Activated naive CD8-positive, alpha-beta T cell treated with anti-CD3 and anti-CD28 coated beads, Interleukin-2, amount 50 U/mL, for 24 hours (primary cell): Measurements from ENCODE around the gene ABCG1.
A peak's percentile ranks its signal among the peaks of the same experiment; 100 is the strongest.

ENCODE experiments used
- ATAC-seq: fragments of 150-1000 bp; cut with Tn5 transposase; one replicate; pipeline ENCODE4 v1.10.0; 2021
- DNase-seq: peaks from one replicate; pipeline ENCODE4 v3.0.0; 2021
- H3K27ac Mint-ChIP-seq: one replicate; pipeline ENCODE4 v1.8.0; 2021; ENCODE audit warnings: mild to moderate bottlenecking, mixed read lengths
- H3K27me3 Mint-ChIP-seq: one replicate; pipeline ENCODE4 v1.8.0; 2021; ENCODE audit warnings: mixed read lengths
- H3K36me3 Mint-ChIP-seq: one replicate; pipeline ENCODE4 v1.8.0; 2021; ENCODE audit warnings: low read depth, mixed read lengths
- H3K4me1 Mint-ChIP-seq: one replicate; pipeline ENCODE4 v1.8.0; 2021; ENCODE audit warnings: mixed read lengths
- H3K4me3 Mint-ChIP-seq: one replicate; pipeline ENCODE4 v1.8.0; 2021; ENCODE audit warnings: mild to moderate bottlenecking, moderate library complexity, mixed read lengths
- H3K9me3 Mint-ChIP-seq: one replicate; pipeline ENCODE4 v1.8.0; 2021; ENCODE audit warnings: mixed read lengths

Gene ABCG1

GRCh38 chr21:42215942-42216725 is 2.8 kb upstream of the ABCG1 start:
- H3K36me3 Mint-ChIP-seq: no peaks in the 10 kb centered on the region
- no peak overlapping the region for H3K27ac Mint-ChIP-seq
- peaks cover 10% of the 10 kb centered on the region for H3K4me1 Mint-ChIP-seq
- no peaks in the 10 kb centered on the region for H3K27me3 Mint-ChIP-seq
- DNase-seq (no peak), ATAC-seq (no peak)
- H3K4me3 Mint-ChIP-seq: no peak overlapping the region
- peaks cover 5% of the 10 kb centered on the region for H3K9me3 Mint-ChIP-seq

GRCh38 chr21:42216726-42217572 is 2.0 kb upstream of the ABCG1 start:
- H3K4me3 Mint-ChIP-seq: peak overlapping the region; percentile 11
- no peak overlapping the region for H3K27ac Mint-ChIP-seq
- no peaks in the 10 kb centered on the region for H3K36me3 Mint-ChIP-seq
- ATAC-seq: no peak
- no peaks in the 10 kb centered on the region for H3K27me3 Mint-ChIP-seq
- H3K4me1 Mint-ChIP-seq: peaks cover 18% of the 10 kb centered on the region
- DNase-seq: no peak
- H3K9me3 Mint-ChIP-seq: peaks cover 5% of the 10 kb centered on the region

DNA sequence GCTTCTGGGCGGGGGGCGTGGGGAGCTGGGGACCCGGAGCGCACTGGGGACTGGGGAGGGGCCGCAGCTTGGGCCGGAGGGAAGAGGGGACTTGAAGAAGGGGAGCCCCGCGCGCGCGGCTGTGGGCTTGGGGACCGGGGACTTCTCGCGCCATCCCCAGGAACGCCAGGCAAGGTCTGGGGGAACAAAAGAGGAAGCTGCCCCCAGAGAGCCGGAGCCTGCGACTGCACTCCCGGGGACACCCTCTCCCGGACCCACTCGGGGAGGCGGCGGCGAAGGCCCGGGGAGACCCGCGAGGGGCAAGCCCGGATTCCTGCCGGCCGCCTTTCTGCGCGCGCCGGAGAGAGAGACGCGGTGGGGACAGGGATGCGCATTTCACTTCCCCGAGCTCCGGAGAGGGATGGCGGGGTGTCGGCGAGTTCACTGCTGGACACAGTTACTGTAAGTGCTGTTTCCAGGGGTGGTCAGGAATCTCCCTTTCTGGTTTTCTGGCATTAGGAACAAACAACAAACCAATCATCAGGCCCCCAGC is 732 bp downstream of the ABCG1 start:
- peaks cover 25% of the 10 kb centered on the region for H3K4me1 Mint-ChIP-seq
- peak; percentile 40 for DNase-seq
- ATAC-seq: peak; percentile 29
- H3K27ac Mint-ChIP-seq: peak overlapping the region; percentile 83
- H3K36me3 Mint-ChIP-seq: no peaks in the 10 kb centered on the region
- H3K9me3 Mint-ChIP-seq: peaks cover 5% of the 10 kb centered on the region
- no peaks in the 10 kb centered on the region for H3K27me3 Mint-ChIP-seq
- peak overlapping the region; percentile 87 for H3K4me3 Mint-ChIP-seq

- no peaks in the 10 kb centered on the region for H3K36me3 Mint-ChIP-seq
- H3K27me3 Mint-ChIP-seq: no peaks in the 10 kb centered on the region
- H3K4me3 Mint-ChIP-seq: peak overlapping the region; percentile 87
- ATAC-seq: peak; percentile 61
- peak; percentile 45 for DNase-seq
- H3K4me1 Mint-ChIP-seq: peaks cover 25% of the 10 kb centered on the region
- peaks cover 5% of the 10 kb centered on the region for H3K9me3 Mint-ChIP-seq
- peak overlapping the region; percentile 83 for H3K27ac Mint-ChIP-seq
Measured at GRCh38 chr21:42220138-42220701, 1.3 kb downstream of the ABCG1 start.

GRCh38 chr21:42221581-42222345 is 2.8 kb downstream of the ABCG1 start:
- no peaks in the 10 kb centered on the region for H3K27me3 Mint-ChIP-seq
- peaks cover 3% of the 10 kb centered on the region for H3K36me3 Mint-ChIP-seq
- no peak overlapping the region for H3K4me3 Mint-ChIP-seq
- ATAC-seq: no peak
- H3K4me1 Mint-ChIP-seq: peaks cover 30% of the 10 kb centered on the region
- no peak overlapping the region for H3K27ac Mint-ChIP-seq
- H3K9me3 Mint-ChIP-seq: no peaks in the 10 kb centered on the region
- DNase-seq: no peak

DNA sequence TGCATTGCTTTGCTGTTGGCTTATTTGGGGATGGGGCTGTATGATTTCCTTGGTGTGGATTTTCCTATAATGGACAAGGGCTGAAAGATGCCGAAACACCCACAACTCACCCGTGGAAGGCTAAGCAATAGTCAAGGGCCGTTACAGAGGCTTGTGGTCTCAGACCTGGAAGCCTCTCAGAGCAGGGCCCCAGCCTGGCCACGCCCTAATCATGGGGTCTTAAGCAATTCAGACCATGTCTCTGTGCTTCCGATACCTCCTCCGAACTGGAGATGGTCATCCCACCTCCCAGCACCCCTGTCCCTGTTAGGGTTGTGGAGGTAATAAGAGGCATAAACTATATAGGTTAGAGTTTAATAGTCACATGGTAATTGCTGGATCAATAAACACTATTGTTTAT is 3.4 kb downstream of the ABCG1 start:
- ATAC-seq: no peak
- Mint-ChIP-seq H3K27me3 (no peaks in the 10 kb centered on the region), H3K4me3 (no peak overlapping the region), H3K27ac (no peak overlapping the region), H3K9me3 (no peaks in the 10 kb centered on the region), H3K4me1 (peaks cover 36% of the 10 kb centered on the region), H3K36me3 (peaks cover 7% of the 10 kb centered on the region)
- DNase-seq: no peak

DNA sequence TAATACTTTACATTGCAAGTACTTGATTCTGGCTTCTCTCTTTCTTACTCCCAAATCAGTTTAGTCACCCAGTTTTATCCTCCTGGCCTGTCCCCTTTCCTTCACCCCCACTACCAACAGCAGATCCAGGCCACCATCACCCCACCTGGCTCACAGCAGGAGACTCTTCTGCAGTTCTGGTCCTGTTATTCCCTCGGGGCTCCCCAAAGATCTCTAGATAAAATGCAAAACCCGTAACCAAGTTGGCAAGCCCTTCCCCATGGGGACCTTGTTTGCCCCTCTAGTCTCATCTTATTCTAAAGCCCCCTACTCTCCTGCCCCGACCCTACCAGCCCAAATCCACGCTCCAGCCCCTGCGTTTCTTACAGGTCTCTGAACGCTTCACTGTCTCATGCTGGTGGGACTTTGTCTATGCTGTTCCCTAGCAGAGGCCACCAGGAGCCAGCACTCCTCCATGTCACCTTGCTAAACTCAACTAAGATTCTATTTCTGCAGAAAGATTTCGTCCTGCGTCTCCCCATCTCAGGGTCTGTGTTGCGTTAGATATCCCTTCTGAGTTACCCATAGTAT is 4.0 kb downstream of the ABCG1 start:
- no peak overlapping the region for H3K27ac Mint-ChIP-seq
- H3K27me3 Mint-ChIP-seq: no peaks in the 10 kb centered on the region
- ATAC-seq (no peak), DNase-seq (no peak)
- H3K9me3 Mint-ChIP-seq: no peaks in the 10 kb centered on the region
- H3K36me3 Mint-ChIP-seq: peaks cover 11% of the 10 kb centered on the region
- H3K4me3 Mint-ChIP-seq: no peak overlapping the region
- peaks cover 41% of the 10 kb centered on the region for H3K4me1 Mint-ChIP-seq

GRCh38 chr21:42223826-42224575 is 5.1 kb downstream of the ABCG1 start:
- H3K4me3 Mint-ChIP-seq: no peak overlapping the region
- peaks cover 12% of the 10 kb centered on the region for H3K36me3 Mint-ChIP-seq
- no peaks in the 10 kb centered on the region for H3K27me3 Mint-ChIP-seq
- ATAC-seq: no peak
- H3K27ac Mint-ChIP-seq: no peak overlapping the region
- no peaks in the 10 kb centered on the region for H3K9me3 Mint-ChIP-seq
- DNase-seq: no peak
- peaks cover 52% of the 10 kb centered on the region for H3K4me1 Mint-ChIP-seq

DNA sequence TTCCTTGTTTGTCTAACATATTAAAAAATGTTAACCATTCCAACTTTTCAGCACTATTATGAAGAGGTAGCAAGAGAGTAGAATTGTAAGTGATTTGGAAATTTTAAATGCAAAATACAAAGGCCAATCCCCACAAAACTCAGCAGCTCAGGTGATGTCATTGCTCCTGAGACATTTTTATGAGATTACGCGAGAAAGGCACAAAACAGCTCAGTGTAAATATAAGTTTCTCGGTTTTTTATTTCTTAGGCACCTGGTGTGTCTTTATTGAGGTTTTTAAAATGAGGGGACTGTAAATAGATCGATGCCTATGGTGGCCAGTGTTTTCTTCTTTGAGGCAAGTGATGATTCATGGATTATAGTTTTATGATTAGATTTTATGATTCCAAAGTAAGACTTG is 6.1 kb downstream of the ABCG1 start:
- Mint-ChIP-seq H3K4me3 (no peak overlapping the region), H3K9me3 (no peaks in the 10 kb centered on the region), H3K27me3 (no peaks in the 10 kb centered on the region), H3K4me1 (peaks cover 61% of the 10 kb centered on the region), H3K27ac (no peak overlapping the region), H3K36me3 (peaks cover 12% of the 10 kb centered on the region)
- DNase-seq: no peak
- no peak for ATAC-seq

DNA sequence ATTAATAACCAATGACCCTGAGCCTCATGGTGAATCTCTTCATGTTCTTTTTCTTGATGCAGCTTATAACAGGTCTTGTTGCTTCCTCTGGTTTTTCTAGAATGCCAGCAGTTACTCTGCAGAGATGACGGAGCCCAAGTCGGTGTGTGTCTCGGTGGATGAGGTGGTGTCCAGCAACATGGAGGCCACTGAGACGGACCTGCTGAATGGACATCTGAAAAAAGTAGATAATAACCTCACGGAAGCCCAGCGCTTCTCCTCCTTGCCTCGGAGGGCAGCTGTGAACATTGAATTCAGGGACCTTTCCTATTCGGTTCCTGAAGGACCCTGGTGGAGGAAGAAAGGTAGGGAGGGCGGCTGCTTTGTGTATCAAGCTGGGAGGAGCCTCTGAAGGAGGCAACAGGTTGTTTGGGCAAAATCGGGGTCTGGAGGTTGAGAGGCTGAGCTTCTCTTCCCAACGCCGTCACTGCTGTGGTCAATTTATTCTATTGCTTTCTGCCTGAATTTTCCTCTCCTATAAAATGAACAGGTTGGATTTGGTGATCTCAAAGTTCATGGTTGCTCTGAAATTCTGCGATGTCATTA is 6.7 kb downstream of the ABCG1 start:
- no peaks in the 10 kb centered on the region for H3K9me3 Mint-ChIP-seq
- H3K4me1 Mint-ChIP-seq: peaks cover 61% of the 10 kb centered on the region
- DNase-seq (no peak), ATAC-seq (no peak)
- H3K27ac Mint-ChIP-seq: no peak overlapping the region
- H3K27me3 Mint-ChIP-seq: no peaks in the 10 kb centered on the region
- H3K4me3 Mint-ChIP-seq: no peak overlapping the region
- peaks cover 12% of the 10 kb centered on the region for H3K36me3 Mint-ChIP-seq

- Mint-ChIP-seq H3K4me3 (no peak overlapping the region), H3K4me1 (peaks cover 55% of the 10 kb centered on the region), H3K27me3 (no peaks in the 10 kb centered on the region), H3K36me3 (peaks cover 12% of the 10 kb centered on the region), H3K27ac (no peak overlapping the region), H3K9me3 (no peaks in the 10 kb centered on the region)
- no peak for DNase-seq
- no peak for ATAC-seq
Measured at GRCh38 chr21:42226626-42227025, 7.7 kb downstream of the ABCG1 start.

DNA sequence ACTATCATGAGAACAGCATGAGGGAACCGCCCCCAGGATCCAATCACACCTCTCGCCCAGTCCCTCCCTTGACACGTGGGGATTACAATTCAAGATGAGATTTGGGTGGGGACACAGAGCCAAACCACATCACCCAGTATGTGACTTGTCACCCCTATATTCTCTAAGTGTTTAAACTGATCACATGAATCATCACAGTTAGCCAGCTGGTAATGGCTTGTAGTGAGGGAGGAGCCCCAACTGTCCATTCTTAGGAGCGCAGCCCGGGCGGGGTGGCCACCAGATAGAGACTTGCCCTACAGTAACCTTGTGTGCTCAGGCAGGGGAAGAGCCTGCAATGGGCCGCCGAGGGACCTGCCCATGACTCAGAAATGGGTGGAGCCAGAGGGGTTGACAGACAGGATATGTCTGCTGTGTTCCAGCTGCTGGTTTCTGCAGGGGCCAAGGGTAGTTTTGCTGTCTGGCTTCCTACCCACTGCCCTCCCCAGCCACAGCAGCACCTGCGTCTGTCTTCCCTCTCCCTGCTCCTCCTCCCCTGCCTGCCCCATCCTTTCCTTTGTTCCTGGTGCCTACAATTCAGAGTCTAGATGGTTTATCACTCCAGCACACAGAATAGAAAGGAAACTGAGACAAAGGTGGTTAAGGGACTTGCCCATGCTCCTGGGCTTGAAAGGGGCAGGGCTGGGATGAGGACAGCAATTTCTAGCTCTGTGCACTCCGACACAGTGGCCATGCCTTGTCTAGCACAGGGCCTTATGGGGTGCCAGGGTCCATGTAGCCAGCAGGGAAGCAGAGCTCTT is 9.2 kb downstream of the ABCG1 start:
- peak; percentile 89 for DNase-seq
- ATAC-seq: peak; percentile 99
- Mint-ChIP-seq H3K9me3 (no peaks in the 10 kb centered on the region), H3K4me1 (peaks cover 62% of the 10 kb centered on the region), H3K36me3 (peaks cover 12% of the 10 kb centered on the region), H3K27ac (peak overlapping the region; percentile 61), H3K4me3 (peak overlapping the region; percentile 66), H3K27me3 (no peaks in the 10 kb centered on the region)
